Neural cell (in vitro differentiated cells): ENCODE results near the gene IQCH. TPM values are rescaled to one million over a fixed set of nuclear protein-coding genes. Genes with fewer than 3 reads are reported as not detected.
A peak's percentile ranks its signal among the peaks of the same experiment; 100 is the strongest.

Experiments used
- H2AFZ ChIP-seq: fragments of 200-600, 300-800 bp; sonication (generic), shearing (Covaris generic); 2 replicates; pipeline ENCODE4 v1.6.0; 2014; ENCODE audit warnings: low read depth, mild to moderate bottlenecking, antibody characterized with exemption, low read length, moderate library complexity
- H3F3A ChIP-seq: fragments of 200-600 bp; shearing (Covaris generic); 2 replicates; pipeline ENCODE4 v1.6.1; 2016; ENCODE audit warnings: mild to moderate bottlenecking, moderate library complexity, mixed read lengths, antibody characterized with exemption, low read length; ENCODE audit not compliant: insufficient read depth, poor library complexity, severe bottlenecking
- H3K27ac ChIP-seq: fragments of 200-600, 300-800 bp; sonication (generic), shearing (Covaris generic); 2 replicates; pipeline ENCODE4 v1.5.1; 2014; ENCODE audit warnings: mild to moderate bottlenecking, low read length, moderate library complexity
- H3K27me3 ChIP-seq: fragments of 300-800, 200-600 bp; sonication (generic), shearing (Covaris generic); 2 replicates; pipeline ENCODE4 v1.6.0; 2014; ENCODE audit warnings: mild to moderate bottlenecking, low read depth, low read length, moderate library complexity; ENCODE audit not compliant: insufficient read depth
- H3K36me3 ChIP-seq: fragments of 300-800, 200-600 bp; sonication (generic), shearing (Covaris generic); 2 replicates; pipeline ENCODE4 v1.5.1; 2014; ENCODE audit warnings: mild to moderate bottlenecking, antibody characterized with exemption, low read length, moderate library complexity; ENCODE audit not compliant: insufficient read depth
- H3K4me2 ChIP-seq: fragments of 300-800, 200-600 bp; sonication (generic), shearing (Covaris generic); 2 replicates; pipeline ENCODE4 v1.6.0; 2014; ENCODE audit warnings: mild to moderate bottlenecking, low read length
- H3K4me3 ChIP-seq: fragments of 300-800, 200-600 bp; sonication (generic), shearing (Covaris generic); 2 replicates; pipeline ENCODE4 v1.5.1; 2014; ENCODE audit warnings: mild to moderate bottlenecking, low read length, moderate library complexity
- H3K79me2 ChIP-seq: fragments of 200-600 bp; shearing (Covaris generic); replicated peaks from 2 replicates; pipeline ENCODE4 v1.6.0; 2014; ENCODE audit warnings: mild to moderate bottlenecking, low read length, moderate library complexity; ENCODE audit not compliant: insufficient read depth
- H3K9ac ChIP-seq: fragments of 300-800, 200-600 bp; sonication (generic), shearing (Covaris generic); 2 replicates; pipeline ENCODE4 v1.6.1; 2016; ENCODE audit warnings: mild to moderate bottlenecking, low read length, mixed read lengths
- H3K9me2 ChIP-seq: fragments of 200-600 bp; shearing (Covaris generic); 2 replicates; pipeline ENCODE4 v1.6.1; 2016; ENCODE audit warnings: mild to moderate bottlenecking, low read length, mixed read lengths; ENCODE audit not compliant: insufficient read depth
- H3K9me3 ChIP-seq: fragments of 200-600, 300-800 bp; sonication (generic), shearing (Covaris generic); 2 replicates; pipeline ENCODE4 v1.6.1; 2016; ENCODE audit warnings: mild to moderate bottlenecking, mixed run types, low read length, moderate library complexity, mixed read lengths
- H4K20me1 ChIP-seq: fragments of 200-600 bp; shearing (Covaris generic); 2 replicates; pipeline ENCODE4 v1.6.1; 2016; ENCODE audit warnings: mild to moderate bottlenecking, mixed run types; ENCODE audit not compliant: insufficient read depth
- EP300 ChIP-seq: fragments of 450-650 bp; conservative IDR thresholded peaks from 2 replicates; pipeline ENCODE4 v1.6.1; 2014; ENCODE audit warnings: antibody characterized with exemption, mild to moderate bottlenecking, moderate library complexity; ENCODE audit not compliant: poor library complexity, severe bottlenecking
- EZH2 ChIP-seq: fragments of 200-600, 300-800 bp; shearing (Covaris generic), sonication (generic); IDR thresholded peaks from 2 replicates; pipeline ENCODE4 v1.6.1; 2014; ENCODE audit warnings: antibody characterized with exemption, low read length, borderline replicate concordance, mild to moderate bottlenecking; ENCODE audit not compliant: insufficient read depth, poor library complexity, severe bottlenecking
- MXI1 ChIP-seq: fragments of 450-650 bp; conservative IDR thresholded peaks from 2 replicates; pipeline ENCODE4 v1.6.1; 2014; ENCODE audit warnings: antibody characterized with exemption, mild to moderate bottlenecking; ENCODE audit not compliant: poor library complexity, severe bottlenecking
- POLR2AphosphoS5 ChIP-seq: IDR thresholded peaks from 2 replicates; pipeline ENCODE4 v1.6.1; 2012
- RAD21 ChIP-seq: fragments of 450-650 bp; conservative IDR thresholded peaks from 2 replicates; pipeline ENCODE4 v1.6.1; 2014; ENCODE audit warnings: antibody characterized with exemption, mild to moderate bottlenecking, moderate library complexity
- SMC3 ChIP-seq: fragments of 450-650 bp; conservative IDR thresholded peaks from 2 replicates; pipeline ENCODE4 v1.6.1; 2014; ENCODE audit warnings: antibody characterized with exemption, mild to moderate bottlenecking, moderate library complexity; ENCODE audit not compliant: poor library complexity
- TAF1 ChIP-seq: IDR thresholded peaks from 2 replicates; pipeline ENCODE4 v1.6.1; 2012; ENCODE audit warnings: low read depth
- polyA plus RNA-seq: library from polyadenylated mRNA; depleted of rRNA; stranded (reverse); fragments of >200 nt; gene quantifications from 2 replicates; pipeline ENCODE4 v1.2.3, GENCODE V29; 2014
- TF ChIP-seq, protein P1 (sequence below): fragments of 450-650 bp; IDR thresholded peaks from 2 replicates; pipeline ENCODE4 v1.5.1; 2014; ENCODE audit warnings: antibody characterized with exemption, mild to moderate bottlenecking, moderate library complexity; ENCODE audit not compliant: poor library complexity, severe bottlenecking
- TF ChIP-seq, protein P2 (sequence below): IDR thresholded peaks from 2 replicates; pipeline ENCODE4 v1.6.1; 2012; ENCODE audit warnings: borderline replicate concordance

Gene IQCH
- polyA plus RNA-seq, 1 donor from 2014 or later = 2.8 TPM

DNA sequence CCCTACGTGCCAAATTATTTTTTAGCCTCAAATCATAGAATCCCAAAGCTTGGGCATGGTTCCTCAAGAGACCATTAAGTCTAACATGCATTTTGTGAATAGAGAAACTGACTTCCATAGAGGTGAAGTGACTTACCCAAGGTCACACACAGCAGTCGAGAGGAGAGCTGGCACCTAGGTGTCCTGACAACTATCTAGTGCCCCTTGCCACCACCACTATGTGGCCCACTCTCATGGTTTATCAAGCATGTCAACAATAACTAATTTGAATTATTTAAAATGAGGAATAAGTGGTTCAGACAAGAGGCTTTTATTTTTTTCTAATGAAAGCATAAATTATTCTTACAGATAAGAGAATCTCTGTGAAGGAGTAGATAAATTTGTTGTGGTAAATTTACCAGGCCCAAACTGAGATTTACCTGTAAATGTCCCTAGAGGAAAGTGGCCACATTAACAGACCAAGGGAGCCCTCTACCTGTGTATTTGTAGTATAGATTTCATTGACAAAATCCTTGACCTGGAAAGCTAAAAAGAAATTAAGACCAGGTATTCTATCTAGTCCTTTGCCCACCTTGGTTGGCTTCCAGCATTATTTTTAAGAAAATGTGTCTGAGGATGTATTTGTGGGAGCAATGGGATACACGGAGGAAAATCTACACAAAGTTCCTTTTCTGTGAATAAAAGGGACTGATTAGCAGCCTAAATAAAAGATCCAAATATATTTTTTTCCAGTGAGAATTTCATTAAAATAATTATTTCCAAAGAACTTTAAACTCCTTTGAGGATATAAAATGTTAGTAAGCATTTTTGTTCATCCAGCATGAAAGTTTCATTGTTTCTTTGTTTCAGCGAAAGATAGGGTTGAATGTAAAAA is 49.1 kb downstream of the IQCH start:
- H3K9ac ChIP-seq = no peak overlapping the region
- H3K4me3 ChIP-seq = no peak overlapping the region
- H3F3A ChIP-seq = no peaks in the 10 kb centered on the region
- H3K9me3 ChIP-seq = no peaks in the 10 kb centered on the region
- TF ChIP-seq EZH2 (no peak), SMC3 (peak; percentile 67), EP300 (no peak), RAD21 (peak; percentile 69), MXI1 (no peak), TAF1 (no peak), POLR2AphosphoS5 (no peak)
- TF ChIP-seq, protein P1, sequence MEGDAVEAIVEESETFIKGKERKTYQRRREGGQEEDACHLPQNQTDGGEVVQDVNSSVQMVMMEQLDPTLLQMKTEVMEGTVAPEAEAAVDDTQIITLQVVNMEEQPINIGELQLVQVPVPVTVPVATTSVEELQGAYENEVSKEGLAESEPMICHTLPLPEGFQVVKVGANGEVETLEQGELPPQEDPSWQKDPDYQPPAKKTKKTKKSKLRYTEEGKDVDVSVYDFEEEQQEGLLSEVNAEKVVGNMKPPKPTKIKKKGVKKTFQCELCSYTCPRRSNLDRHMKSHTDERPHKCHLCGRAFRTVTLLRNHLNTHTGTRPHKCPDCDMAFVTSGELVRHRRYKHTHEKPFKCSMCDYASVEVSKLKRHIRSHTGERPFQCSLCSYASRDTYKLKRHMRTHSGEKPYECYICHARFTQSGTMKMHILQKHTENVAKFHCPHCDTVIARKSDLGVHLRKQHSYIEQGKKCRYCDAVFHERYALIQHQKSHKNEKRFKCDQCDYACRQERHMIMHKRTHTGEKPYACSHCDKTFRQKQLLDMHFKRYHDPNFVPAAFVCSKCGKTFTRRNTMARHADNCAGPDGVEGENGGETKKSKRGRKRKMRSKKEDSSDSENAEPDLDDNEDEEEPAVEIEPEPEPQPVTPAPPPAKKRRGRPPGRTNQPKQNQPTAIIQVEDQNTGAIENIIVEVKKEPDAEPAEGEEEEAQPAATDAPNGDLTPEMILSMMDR = peak; percentile 58
- TF ChIP-seq, protein P2, sequence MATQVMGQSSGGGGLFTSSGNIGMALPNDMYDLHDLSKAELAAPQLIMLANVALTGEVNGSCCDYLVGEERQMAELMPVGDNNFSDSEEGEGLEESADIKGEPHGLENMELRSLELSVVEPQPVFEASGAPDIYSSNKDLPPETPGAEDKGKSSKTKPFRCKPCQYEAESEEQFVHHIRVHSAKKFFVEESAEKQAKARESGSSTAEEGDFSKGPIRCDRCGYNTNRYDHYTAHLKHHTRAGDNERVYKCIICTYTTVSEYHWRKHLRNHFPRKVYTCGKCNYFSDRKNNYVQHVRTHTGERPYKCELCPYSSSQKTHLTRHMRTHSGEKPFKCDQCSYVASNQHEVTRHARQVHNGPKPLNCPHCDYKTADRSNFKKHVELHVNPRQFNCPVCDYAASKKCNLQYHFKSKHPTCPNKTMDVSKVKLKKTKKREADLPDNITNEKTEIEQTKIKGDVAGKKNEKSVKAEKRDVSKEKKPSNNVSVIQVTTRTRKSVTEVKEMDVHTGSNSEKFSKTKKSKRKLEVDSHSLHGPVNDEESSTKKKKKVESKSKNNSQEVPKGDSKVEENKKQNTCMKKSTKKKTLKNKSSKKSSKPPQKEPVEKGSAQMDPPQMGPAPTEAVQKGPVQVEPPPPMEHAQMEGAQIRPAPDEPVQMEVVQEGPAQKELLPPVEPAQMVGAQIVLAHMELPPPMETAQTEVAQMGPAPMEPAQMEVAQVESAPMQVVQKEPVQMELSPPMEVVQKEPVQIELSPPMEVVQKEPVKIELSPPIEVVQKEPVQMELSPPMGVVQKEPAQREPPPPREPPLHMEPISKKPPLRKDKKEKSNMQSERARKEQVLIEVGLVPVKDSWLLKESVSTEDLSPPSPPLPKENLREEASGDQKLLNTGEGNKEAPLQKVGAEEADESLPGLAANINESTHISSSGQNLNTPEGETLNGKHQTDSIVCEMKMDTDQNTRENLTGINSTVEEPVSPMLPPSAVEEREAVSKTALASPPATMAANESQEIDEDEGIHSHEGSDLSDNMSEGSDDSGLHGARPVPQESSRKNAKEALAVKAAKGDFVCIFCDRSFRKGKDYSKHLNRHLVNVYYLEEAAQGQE = no peak
- no peaks in the 10 kb centered on the region for H3K27me3 ChIP-seq
- H3K9me2 ChIP-seq = no peaks in the 10 kb centered on the region
- no peaks in the 10 kb centered on the region for H4K20me1 ChIP-seq
- H2AFZ ChIP-seq = no peak overlapping the region
- H3K4me2 ChIP-seq = no peak overlapping the region
- H3K79me2 ChIP-seq = no peaks in the 10 kb centered on the region
- no peaks in the 10 kb centered on the region for H3K36me3 ChIP-seq
- no peak overlapping the region for H3K27ac ChIP-seq

DNA sequence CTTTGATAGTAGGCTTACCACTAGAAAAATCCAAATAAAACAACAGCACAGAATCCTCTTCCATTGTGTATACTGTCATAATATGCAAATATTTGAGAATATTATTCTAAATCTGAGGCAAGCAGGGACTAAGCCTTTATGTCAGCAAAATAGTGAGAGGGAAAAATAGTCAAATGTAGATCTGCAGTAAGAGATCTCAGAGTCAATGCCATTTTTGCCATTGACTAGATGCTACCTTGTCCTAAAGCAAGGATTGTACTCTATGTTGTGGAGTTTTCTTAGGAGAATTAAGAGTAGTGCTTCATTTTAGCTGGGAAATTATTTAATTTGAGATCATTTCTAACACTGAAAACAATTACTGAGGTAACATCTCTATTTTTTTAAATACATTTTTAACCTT is 50.2 kb downstream of the IQCH start:
- H3K9ac ChIP-seq = no peak overlapping the region
- no peak overlapping the region for H3K4me3 ChIP-seq
- H2AFZ ChIP-seq = no peak overlapping the region
- no peaks in the 10 kb centered on the region for H3K9me3 ChIP-seq
- H4K20me1 ChIP-seq = no peaks in the 10 kb centered on the region
- no peak overlapping the region for H3K27ac ChIP-seq
- TF ChIP-seq, protein P1 = no peak
- TF ChIP-seq TAF1 (no peak), MXI1 (no peak), EP300 (no peak), RAD21 (no peak), EZH2 (no peak), POLR2AphosphoS5 (no peak), SMC3 (no peak)
- TF ChIP-seq, protein P2 = no peak
- no peaks in the 10 kb centered on the region for H3K79me2 ChIP-seq
- H3K9me2 ChIP-seq = no peaks in the 10 kb centered on the region
- H3F3A ChIP-seq = no peaks in the 10 kb centered on the region
- no peaks in the 10 kb centered on the region for H3K27me3 ChIP-seq
- H3K36me3 ChIP-seq = no peaks in the 10 kb centered on the region
- H3K4me2 ChIP-seq = no peak overlapping the region
